ENCODE data around the gene STK25.
"Not testable (repeated sequence)": the region's sequence is repeated elsewhere in the genome, so short reads cannot be mapped to it uniquely, and the experiment has no call there.

STK25 gene

DNA sequence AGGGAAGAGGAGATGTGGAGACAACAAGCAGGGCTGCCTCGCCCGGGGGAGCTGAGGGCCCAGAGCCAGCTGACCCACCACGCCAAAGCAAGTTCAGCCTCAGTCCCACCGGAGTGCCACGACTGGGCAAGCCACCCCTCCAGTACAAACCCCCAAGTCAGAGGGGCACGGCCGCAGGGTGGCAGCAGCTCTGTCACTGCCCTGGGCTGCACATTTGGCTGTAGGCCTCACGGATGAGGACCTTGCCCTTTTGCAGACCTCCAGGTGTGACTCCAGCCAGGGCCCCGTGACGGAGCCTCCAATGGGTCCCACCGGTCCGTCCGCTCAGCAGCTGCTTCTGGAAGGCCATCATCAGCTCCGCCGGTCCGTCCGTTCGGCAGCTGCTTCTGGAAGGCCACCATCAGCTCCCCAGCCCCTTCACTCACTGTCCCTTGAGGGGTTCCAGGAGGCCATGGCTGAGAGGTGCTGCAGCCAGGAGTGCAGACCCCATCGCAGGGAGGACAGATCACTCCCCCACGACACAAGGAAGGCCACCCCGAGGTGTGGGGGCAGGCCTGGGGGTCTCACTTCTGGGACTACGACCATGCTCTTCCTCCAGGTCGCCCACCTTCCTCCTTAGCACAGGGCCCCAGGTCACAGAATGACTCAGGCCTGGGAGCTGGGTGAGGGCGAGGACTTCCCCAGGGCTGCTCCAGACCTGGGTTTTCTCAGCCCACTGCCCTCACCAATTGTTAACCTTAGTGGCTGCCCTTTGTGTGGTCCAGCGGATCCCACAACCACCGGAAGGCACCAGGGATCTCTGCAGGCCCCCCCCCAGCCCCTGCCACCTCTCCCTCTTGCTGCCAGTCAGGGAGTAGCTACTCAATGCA lies 24.6 kb upstream of the STK25 start:
- H3K9ac ChIP-seq (ENCODE audit: low read depth, low read length) = no peak overlapping the region
- no peaks in the 10 kb centered on the region for H3K4me1 ChIP-seq (ENCODE audit: insufficient read depth, low read length)
- H3K9me3 ChIP-seq (ENCODE audit: control insufficient read depth, insufficient read depth, low read length) = no peaks in the 10 kb centered on the region
- H3K36me3 ChIP-seq (ENCODE audit: insufficient read depth, low read length) = no peaks in the 10 kb centered on the region

DNA sequence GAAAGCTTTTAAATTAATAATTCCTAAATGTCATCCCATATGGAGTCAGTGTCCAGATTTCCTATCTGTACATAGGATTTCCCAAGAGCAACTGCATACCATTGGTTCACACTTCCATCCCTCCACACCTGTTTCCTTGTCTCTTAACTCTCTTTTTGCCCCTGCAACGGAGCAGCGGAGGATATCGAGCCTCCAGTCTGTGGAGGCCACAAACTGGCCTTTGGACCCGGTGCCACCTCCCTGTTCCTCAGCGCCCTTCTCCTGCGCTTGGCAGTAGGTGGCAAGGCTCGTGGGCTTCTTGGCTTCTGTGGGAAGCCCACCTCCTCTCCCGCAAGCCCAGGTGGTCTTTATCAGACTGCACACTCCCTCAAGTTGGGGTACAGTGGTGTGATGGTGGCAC lies 23.8 kb upstream of the STK25 start:
- Histone ChIP-seq H3K9me3 (ENCODE audit: control insufficient read depth, insufficient read depth, low read length) (no peaks in the 10 kb centered on the region), H3K36me3 (ENCODE audit: insufficient read depth, low read length) (no peaks in the 10 kb centered on the region), H3K4me1 (ENCODE audit: insufficient read depth, low read length) (no peaks in the 10 kb centered on the region), H3K9ac (ENCODE audit: low read depth, low read length) (no peak overlapping the region)

DNA sequence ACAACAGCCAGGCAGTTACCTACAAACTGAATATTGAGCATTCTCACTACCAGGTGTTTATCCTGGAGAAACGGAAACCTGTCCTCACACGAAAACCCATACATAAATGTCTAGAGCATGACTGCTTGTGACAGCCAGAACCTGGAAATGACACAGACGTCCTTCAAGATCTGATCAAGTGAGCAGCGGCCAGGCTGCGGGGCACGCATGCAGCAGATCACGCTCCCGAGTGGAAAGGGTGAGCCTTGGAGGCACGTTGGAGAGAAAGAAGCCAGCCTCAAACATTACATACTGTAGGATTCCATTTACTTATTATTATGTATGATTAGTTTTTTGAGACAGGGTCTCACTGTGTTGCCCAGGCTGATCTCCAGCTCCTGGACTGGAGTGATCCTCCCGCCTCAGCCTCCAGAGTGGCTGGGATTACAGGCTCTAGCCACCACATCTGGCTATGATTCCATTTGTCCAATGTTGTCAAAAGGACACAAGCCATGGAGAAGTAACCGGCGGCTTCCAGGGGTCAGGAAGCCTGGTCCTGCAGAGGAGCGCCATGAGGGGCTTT lies 22.9 kb upstream of the STK25 start:
- Histone ChIP-seq H3K36me3 (ENCODE audit: insufficient read depth, low read length) (no peaks in the 10 kb centered on the region), H3K9me3 (ENCODE audit: control insufficient read depth, insufficient read depth, low read length) (no peaks in the 10 kb centered on the region), H3K4me1 (ENCODE audit: insufficient read depth, low read length) (no peaks in the 10 kb centered on the region), H3K9ac (ENCODE audit: low read depth, low read length) (no peak overlapping the region)

DNA sequence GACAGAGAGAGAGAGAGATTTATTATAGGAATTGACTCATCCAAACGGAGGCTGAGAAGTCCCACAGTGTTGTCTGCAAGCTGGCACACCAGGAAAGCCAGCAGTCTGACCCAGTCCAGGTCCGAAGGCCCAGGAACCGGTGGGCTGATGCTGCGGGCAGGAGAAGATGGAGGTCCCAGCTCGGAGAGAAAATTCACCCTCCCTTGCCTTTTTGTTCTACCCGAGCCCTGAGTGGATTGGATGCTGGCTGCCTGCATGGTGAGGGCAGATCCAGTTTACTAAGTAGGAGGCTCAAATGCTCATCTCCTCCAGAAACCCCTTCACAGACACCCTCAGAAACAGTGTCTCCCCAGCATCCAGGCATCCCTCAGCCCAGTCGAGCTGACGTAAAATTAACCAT lies 22.2 kb upstream of the STK25 start:
- H3K4me1 ChIP-seq (ENCODE audit: insufficient read depth, low read length) = no peaks in the 10 kb centered on the region

DNA sequence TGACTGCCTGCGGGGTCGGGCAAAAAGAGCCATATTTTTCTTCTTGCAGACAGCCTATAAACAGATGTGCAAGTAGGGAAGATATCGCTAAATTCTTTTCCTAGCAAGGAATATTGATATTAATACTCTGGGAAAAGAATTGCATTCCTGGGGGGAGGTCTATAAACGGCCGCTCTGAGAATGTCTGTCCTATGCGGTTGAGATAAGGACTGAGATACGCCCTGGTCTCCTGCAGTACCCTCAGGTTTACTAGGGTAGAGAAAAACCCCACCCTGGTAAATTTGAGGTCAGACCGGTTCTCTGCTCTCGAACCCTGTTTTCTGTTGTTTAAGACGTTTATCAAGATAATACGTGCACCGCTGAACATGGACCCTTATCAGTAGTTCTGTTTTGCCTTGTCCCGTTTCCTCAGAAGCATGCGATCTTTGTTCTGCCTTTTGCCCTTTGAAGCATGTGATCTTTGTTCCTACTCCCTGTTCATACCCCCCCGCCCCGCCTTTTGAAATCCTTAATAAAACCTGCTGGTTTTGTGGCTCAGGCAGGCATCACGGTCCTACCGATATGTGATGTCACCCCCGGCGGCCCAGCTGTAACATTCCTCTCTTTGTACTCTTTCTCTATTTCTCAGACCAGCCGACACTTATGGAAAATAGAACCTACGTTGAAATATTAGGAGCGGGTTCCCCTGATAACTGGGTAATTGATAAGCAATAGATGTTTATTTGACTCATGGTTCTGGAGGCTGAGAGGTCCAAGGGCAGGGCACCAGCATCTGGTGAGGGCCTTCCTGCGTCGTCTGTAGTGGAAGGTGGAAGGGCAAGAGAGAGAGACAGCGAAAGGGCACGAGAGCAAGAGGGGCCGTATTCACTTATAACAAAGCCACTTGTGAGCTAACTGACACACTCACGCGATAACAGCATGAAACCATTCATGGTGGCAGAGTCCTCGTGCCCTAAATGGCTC lies 17.7 kb upstream of the STK25 start:
- not testable (repeated sequence) for H3K9ac ChIP-seq (ENCODE audit: low read depth, low read length); H3K4me1 ChIP-seq (ENCODE audit: insufficient read depth, low read length); H3K9me3 ChIP-seq (ENCODE audit: control insufficient read depth, insufficient read depth, low read length); H3K36me3 ChIP-seq (ENCODE audit: insufficient read depth, low read length)

More for the DNA sequence above, 22.2 kb upstream of the STK25 start:
- Histone ChIP-seq H3K9ac (ENCODE audit: low read depth, low read length) (no peak overlapping the region), H3K9me3 (ENCODE audit: control insufficient read depth, insufficient read depth, low read length) (no peaks in the 10 kb centered on the region), H3K36me3 (ENCODE audit: insufficient read depth, low read length) (no peaks in the 10 kb centered on the region)

DNA sequence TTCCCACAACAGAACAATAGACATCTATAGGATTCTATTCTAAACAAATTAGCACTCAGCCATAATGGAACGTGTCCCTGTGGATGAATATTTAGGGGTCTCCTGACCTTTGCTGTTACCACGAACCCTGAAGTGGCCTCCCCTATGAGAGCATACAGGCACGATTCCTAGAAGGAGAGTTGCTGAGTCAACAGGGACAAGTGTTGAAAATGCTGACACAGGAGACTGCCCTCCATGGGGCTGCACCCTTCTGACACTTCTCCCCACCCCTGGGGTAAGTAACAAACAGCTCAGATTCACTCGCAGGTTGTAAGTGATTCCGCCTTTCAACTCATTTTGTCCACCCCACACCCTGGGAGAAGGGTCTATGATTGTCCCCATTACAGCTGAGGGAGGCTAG lies 14.1 kb upstream of the STK25 start:
- H3K4me1 ChIP-seq (ENCODE audit: insufficient read depth, low read length) = no peaks in the 10 kb centered on the region
- H3K36me3 ChIP-seq (ENCODE audit: insufficient read depth, low read length) = no peaks in the 10 kb centered on the region
- H3K9me3 ChIP-seq (ENCODE audit: control insufficient read depth, insufficient read depth, low read length) = no peaks in the 10 kb centered on the region; the same call in none of the 2 replicates
- H3K9ac ChIP-seq (ENCODE audit: low read depth, low read length) = no peak overlapping the region

DNA sequence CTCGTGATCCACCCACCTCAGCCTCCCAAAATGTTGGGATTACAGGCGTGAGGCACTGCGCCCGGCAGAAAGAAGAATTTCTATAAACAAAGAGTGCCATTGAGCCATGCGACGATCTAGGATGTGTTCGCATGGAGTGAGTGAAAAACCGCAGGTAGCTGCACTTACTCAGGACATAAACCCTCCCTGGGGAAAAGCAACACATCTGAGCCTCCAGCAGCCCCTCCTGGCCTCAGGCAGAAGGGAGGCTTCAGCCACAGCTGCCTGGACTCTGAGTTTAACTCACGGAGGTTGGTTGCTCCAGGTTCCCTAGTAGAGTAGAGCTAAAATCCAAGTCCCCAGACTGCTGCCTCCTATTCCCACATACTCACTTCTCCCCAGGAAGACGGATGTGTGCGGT lies 11.3 kb upstream of the STK25 start:
- H3K36me3 ChIP-seq (ENCODE audit: insufficient read depth, low read length) = no peaks in the 10 kb centered on the region
- H3K9ac ChIP-seq (ENCODE audit: low read depth, low read length) = no peak overlapping the region
- H3K9me3 ChIP-seq (ENCODE audit: control insufficient read depth, insufficient read depth, low read length) = no peaks in the 10 kb centered on the region; the same call in none of the 2 replicates
- no peaks in the 10 kb centered on the region for H3K4me1 ChIP-seq (ENCODE audit: insufficient read depth, low read length)

DNA sequence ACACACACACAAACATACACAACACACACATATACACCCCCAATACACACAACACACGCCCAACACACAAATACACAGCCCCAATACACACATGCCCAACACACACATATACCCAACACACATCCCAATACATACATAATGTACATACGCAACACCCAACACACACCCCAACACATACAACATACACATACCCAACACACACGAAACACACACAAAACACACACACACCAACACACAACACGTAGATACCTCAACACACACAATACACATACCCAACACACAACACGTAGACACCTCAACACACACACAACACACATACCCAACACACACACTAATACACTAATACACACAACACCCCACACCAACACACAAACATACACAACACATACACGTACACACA lies 8.9 kb upstream of the STK25 start:
- Histone ChIP-seq H3K36me3 (ENCODE audit: insufficient read depth, low read length) (no peaks in the 10 kb centered on the region), H3K9ac (ENCODE audit: low read depth, low read length) (no peak overlapping the region), H3K4me1 (ENCODE audit: insufficient read depth, low read length) (no peaks in the 10 kb centered on the region), H3K9me3 (ENCODE audit: control insufficient read depth, insufficient read depth, low read length) (no peaks in the 10 kb centered on the region)

DNA sequence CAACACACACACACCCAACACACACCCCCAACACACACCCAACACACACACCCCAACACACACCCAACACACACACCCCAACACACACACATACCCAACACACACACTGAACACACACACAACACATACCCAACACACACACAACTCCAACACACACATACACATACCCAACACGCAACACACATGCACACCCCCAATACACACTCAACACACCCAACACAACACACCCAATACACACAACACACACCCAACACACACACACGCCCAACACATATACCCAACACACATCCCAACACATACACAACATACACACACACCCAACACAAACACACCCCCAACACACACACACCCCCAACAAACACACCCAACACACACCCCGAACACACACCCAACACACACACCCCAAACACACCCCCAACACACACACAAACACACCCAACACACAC lies 8.2 kb upstream of the STK25 start:
- Histone ChIP-seq H3K36me3 (ENCODE audit: insufficient read depth, low read length) (no peaks in the 10 kb centered on the region), H3K9ac (ENCODE audit: low read depth, low read length) (no peak overlapping the region), H3K4me1 (ENCODE audit: insufficient read depth, low read length) (no peaks in the 10 kb centered on the region), H3K9me3 (ENCODE audit: control insufficient read depth, insufficient read depth, low read length) (no peaks in the 10 kb centered on the region)

DNA sequence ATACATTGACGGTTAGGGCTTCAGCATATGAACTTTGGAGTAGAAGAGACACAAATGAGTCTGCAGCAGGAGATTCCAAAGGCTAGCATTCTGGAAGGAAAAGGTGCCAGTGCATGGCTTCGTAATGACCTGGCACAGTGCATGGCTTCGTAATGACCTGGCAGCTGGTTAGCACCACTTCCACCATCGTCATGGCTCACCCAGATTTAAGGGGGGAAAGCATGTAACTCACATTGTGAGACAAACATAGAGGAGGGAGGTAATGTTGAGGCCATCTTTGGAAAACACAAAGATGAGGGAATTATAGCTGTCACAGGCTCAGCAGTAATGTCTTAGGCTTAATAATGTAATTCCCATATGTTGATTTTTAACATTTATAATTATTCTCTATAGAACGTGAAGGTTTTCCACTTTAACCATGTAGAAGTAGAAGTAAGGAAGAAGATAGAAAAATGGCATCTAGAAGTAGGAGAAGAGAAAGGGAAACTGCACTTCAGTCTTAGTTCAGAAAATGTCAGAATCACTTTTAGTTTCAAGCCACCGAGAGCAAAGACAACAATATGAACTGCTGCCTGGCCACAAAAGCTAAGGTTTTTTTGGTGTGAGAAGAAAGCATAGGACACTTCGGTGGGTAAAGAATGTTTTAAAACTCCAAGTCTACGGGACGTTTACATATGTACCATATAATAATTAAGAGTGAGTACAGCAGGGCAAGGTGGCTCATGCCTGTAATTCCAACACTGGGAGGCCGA lies 6.8 kb upstream of the STK25 start:
- Histone ChIP-seq H3K4me1 (ENCODE audit: insufficient read depth, low read length) (no peaks in the 10 kb centered on the region), H3K9ac (ENCODE audit: low read depth, low read length) (no peak overlapping the region), H3K36me3 (ENCODE audit: insufficient read depth, low read length) (peaks cover 7% of the 10 kb centered on the region; the same call in 1 of the 2 replicates), H3K9me3 (ENCODE audit: control insufficient read depth, insufficient read depth, low read length) (no peaks in the 10 kb centered on the region)

DNA sequence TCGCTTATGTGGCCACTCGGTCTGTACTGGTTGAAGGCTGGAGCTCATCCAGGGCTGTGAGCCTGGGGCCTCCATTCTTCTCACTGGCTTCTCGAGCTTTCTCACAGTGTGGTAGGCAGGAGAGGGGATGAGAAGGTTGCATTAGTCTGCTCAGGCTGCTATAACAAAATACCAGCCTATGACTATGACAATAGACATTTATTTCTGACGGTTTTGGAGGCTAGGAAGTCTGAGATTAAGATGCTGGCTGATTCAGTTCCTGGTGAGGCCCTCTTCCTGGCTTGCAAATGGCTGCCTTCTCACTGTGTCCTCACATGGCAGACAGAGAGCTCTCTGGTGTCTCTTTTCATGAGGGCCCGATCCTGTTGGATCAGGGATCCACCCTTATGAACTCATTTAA lies 6.2 kb upstream of the STK25 start:
- Histone ChIP-seq H3K4me1 (ENCODE audit: insufficient read depth, low read length) (no peaks in the 10 kb centered on the region), H3K36me3 (ENCODE audit: insufficient read depth, low read length) (peaks cover 7% of the 10 kb centered on the region; the same call in 1 of the 2 replicates), H3K9ac (ENCODE audit: low read depth, low read length) (no peak overlapping the region)

DNA sequence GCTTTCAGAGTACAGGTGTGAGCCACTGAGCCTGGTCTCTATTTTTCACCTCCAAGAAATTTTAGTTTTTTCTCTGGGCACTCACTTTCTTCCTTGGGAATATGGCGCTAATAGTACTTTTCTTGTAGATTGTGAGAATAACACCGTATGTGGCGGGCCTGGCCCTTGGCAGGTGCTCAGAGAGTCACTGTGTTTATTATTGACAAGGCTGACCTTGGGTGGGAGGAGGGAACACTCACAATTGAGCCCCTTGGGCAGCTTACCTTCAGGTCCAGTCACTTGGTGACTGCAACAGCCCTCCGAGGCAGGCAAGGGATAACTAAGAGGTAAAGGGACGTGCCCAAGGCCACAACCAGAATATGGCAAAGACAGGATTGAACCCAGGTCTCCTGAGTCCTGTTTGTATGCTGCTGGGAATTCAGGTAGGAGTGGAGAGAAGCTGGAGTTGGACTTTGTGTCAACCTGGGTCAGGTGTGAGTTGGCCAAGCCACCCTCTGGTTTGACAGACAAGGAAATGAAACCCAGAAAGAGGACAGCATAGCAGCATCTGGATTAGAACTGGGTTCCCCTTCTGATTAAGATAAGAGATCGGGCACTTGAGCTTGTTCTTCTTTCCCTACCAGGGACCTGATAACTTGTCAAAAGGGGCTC lies 2.8 kb upstream of the STK25 start:
- H3K36me3 ChIP-seq (ENCODE audit: insufficient read depth, low read length) = peaks cover 7% of the 10 kb centered on the region; the same call in 1 of the 2 replicates
- H3K4me1 ChIP-seq (ENCODE audit: insufficient read depth, low read length) = no peaks in the 10 kb centered on the region; the same call in 1 of the 2 replicates
- no peak overlapping the region for H3K9ac ChIP-seq (ENCODE audit: low read depth, low read length)

More for the DNA sequence above, 6.2 kb upstream of the STK25 start:
- no peaks in the 10 kb centered on the region for H3K9me3 ChIP-seq (ENCODE audit: control insufficient read depth, insufficient read depth, low read length)

DNA sequence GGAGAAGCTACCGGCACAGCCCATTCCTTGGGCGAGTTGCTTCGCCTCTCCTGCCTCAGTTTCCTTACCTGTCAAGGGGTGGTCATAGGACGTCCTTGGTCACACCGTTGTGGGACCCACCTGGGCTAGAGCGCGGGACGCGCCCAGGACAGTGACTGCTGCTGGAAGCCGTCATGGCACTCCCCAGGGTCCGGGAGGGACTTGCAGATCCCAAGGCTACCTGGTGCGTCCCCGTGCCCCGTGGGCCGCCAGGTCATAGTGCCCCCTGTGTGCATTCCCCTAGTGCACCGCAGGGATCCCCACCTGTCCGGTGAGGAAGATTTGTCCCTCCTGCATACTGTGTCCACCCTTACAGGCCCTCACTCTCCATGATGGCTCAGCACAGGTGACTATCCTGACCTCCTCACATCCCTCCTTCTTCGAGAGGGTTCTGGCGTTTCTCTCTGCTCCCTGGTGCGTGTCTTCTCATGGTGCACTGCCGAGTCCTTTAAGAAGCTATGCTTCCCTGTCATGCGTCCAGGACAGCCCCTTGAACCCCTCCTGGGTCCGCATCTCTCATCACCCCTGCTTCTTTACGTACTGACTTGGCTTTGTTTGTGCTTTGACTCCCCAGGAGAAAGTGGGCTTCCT lies 886 bp upstream of the STK25 start:
- Histone ChIP-seq H3K9me3 (ENCODE audit: control insufficient read depth, insufficient read depth, low read length) (no peaks in the 10 kb centered on the region), H3K36me3 (ENCODE audit: insufficient read depth, low read length) (peaks cover 7% of the 10 kb centered on the region; the same call in 1 of the 2 replicates), H3K4me1 (ENCODE audit: insufficient read depth, low read length) (no peaks in the 10 kb centered on the region; the same call in 1 of the 2 replicates), H3K9ac (ENCODE audit: low read depth, low read length) (peak overlapping the region; percentile 69)

More for the DNA sequence above, 2.8 kb upstream of the STK25 start:
- H3K9me3 ChIP-seq (ENCODE audit: control insufficient read depth, insufficient read depth, low read length) = no peaks in the 10 kb centered on the region
